Keratinocyte (primary cell): ENCODE measurements around the gene DNAH12. TPM values are rescaled to one million over a fixed set of nuclear protein-coding genes. Genes with fewer than 3 reads are reported as not detected.
"Not testable (repeated sequence)": the region's sequence is repeated elsewhere in the genome, so short reads cannot be mapped to it uniquely, and the experiment has no call there.

ENCODE experiments used
- DNase-seq: peaks from one replicate; pipeline ENCODE4 v3.0.0-alpha.2; 2011; ENCODE audit warnings: low read depth, missing footprints, low spot score
- FAIRE-seq: peaks from 2 replicates; lab custom pipeline; 2011; peaks lifted over from hg19 to GRCh38; lab: Jason Lieb, UNC
- H2AFZ ChIP-seq: 2 replicates; pipeline ENCODE4 v1.6.0; 2012; ENCODE audit warnings: low read length, control low read depth, inconsistent platforms; ENCODE audit not compliant: control insufficient read depth
- H3K27ac ChIP-seq: 2 replicates; pipeline ENCODE4 v1.5.1; 2011; ENCODE audit warnings: low read length; ENCODE audit not compliant: control insufficient read depth, insufficient read depth
- H3K27me3 ChIP-seq: 3 replicates; pipeline ENCODE4 v1.6.0; 2011; ENCODE audit warnings: low read length; ENCODE audit not compliant: control insufficient read depth, insufficient read depth; ENCODE audit errors: extremely low read depth
- H3K36me3 ChIP-seq, 2 experiments: 2 replicates in 1 of 2; 3 replicates in 1 of 2; pipeline ENCODE4 v1.5.1; 2011; ENCODE audit warnings: low read length in 2 of 2, mild to moderate bottlenecking in 1 of 2; ENCODE audit not compliant: control insufficient read depth in 2 of 2, insufficient read depth in 2 of 2; ENCODE audit errors: extremely low read depth in 1 of 2
- H3K4me1 ChIP-seq: 3 replicates; pipeline ENCODE4 v1.5.1; 2011; ENCODE audit warnings: low read length; ENCODE audit not compliant: control insufficient read depth, insufficient read depth; ENCODE audit errors: extremely low read depth
- H3K4me2 ChIP-seq: 3 replicates; pipeline ENCODE4 v1.6.0; 2011; ENCODE audit warnings: low read depth, low read length; ENCODE audit not compliant: control insufficient read depth, insufficient read depth; ENCODE audit errors: extremely low read depth
- H3K4me3 ChIP-seq, 3 experiments: fragments of 200-600 bp in 1 of 3; sonication (generic) in 1 of 3; 2 replicates in 2 of 3; 3 replicates in 1 of 3; pipeline ENCODE4 v1.5.1; 2011 to 2016; ENCODE audit warnings: low read length in 3 of 3, mild to moderate bottlenecking in 3 of 3, control low read depth in 2 of 3, inconsistent platforms in 1 of 3, low read depth in 1 of 3, mixed read lengths in 1 of 3, mixed run types in 1 of 3, moderate library complexity in 1 of 3; ENCODE audit not compliant: control insufficient read depth in 2 of 3, insufficient read depth in 2 of 3; ENCODE audit errors: extremely low read depth in 1 of 3
- H3K79me2 ChIP-seq: 2 replicates; pipeline ENCODE4 v1.6.0; 2012; ENCODE audit warnings: low read length; ENCODE audit not compliant: control insufficient read depth, insufficient read depth
- H3K9ac ChIP-seq: 3 replicates; pipeline ENCODE4 v1.6.0; 2011; ENCODE audit warnings: low read length; ENCODE audit not compliant: control insufficient read depth, insufficient read depth; ENCODE audit errors: extremely low read depth
- H3K9me1 ChIP-seq: 3 replicates; pipeline ENCODE4 v1.6.0; 2011; ENCODE audit warnings: low read length; ENCODE audit not compliant: control insufficient read depth, insufficient read depth; ENCODE audit errors: extremely low read depth
- H3K9me3 ChIP-seq: 2 replicates; pipeline ENCODE4 v1.5.1; 2012; ENCODE audit warnings: low read depth, low read length; ENCODE audit not compliant: control insufficient read depth
- H4K20me1 ChIP-seq: 3 replicates; pipeline ENCODE4 v1.6.0; 2011; ENCODE audit warnings: low read length; ENCODE audit not compliant: control insufficient read depth, insufficient read depth; ENCODE audit errors: extremely low read depth
- CTCF ChIP-seq, 3 experiments: IDR thresholded peaks in 1 of 3; conservative IDR thresholded peaks in 1 of 3; optimal IDR thresholded peaks in 1 of 3; 2 replicates in 2 of 3; 3 replicates in 1 of 3; pipeline versions ENCODE3 to v1.5.1; 2011; ENCODE audit warnings: low read length in 3 of 3, mild to moderate bottlenecking in 3 of 3, moderate library complexity in 2 of 3, control low read depth in 1 of 3, inconsistent platforms in 1 of 3; ENCODE audit not compliant: insufficient read depth in 2 of 3; ENCODE audit errors: extremely low read depth in 1 of 3
- EZH2 ChIP-seq: IDR thresholded peaks from one replicate; pipeline ENCODE4 v1.6.1; 2012; ENCODE audit warnings: inconsistent platforms, mild to moderate bottlenecking, low read length, moderate library complexity
- dilution Hi-C: fragments of 300-500 bp; cut with MboI; formaldehyde crosslinking; loops from one replicate; pipeline ENCODE4 v1.7.0; 2020; ENCODE audit warnings: low sequenced_read_pairs; ENCODE audit not compliant: extremely low pct_ligation_motif_present
- polyA plus RNA-seq, 5 experiments: library from polyadenylated mRNA; depleted of rRNA in 3 of 5; stranded (reverse) in 3 of 5; stranded (forward) in 1 of 5; unstranded in 1 of 5; fragments of >200 nt; gene quantifications; 1 replicate in 1 of 5; 2 replicates in 3 of 5; 3 replicates in 1 of 5; pipeline versions ENCODE4 v1.2.1 to v1.2.3, GENCODE V29; 2011 to 2012; ENCODE audit warnings: missing spikeins in 2 of 5, low read depth in 1 of 5, low replicate concordance in 1 of 5

Gene DNAH12
- polyA plus RNA-seq, 1 donor (not counting 4 experiments of a cell fraction or from before 2014, with no cell fraction given): not detected

- H3K4me2 ChIP-seq: no peak overlapping the region
- no peak overlapping the region for H3K9ac ChIP-seq
- H3K4me1 ChIP-seq: no peaks in the 10 kb centered on the region
- dilution Hi-C loops: no loop called here
- no peak overlapping the region for H3K4me3 ChIP-seq
- no peaks in the 10 kb centered on the region for H3K36me3 ChIP-seq
- FAIRE-seq (no peak), DNase-seq (no peak)
- H3K27me3 ChIP-seq: no peaks in the 10 kb centered on the region
- no peaks in the 10 kb centered on the region for H3K79me2 ChIP-seq
- no peak overlapping the region for H2AFZ ChIP-seq
- TF ChIP-seq EZH2 (no peak), CTCF (optimal IDR thresholded peaks at IDR 0.05 in 1 of 3, IDR thresholded peaks at IDR 0.05 in 1 of 3, conservative IDR thresholded peaks at IDR 0.05 in 1 of 3; ENCODE audit: extremely low read depth in 1 of 3, insufficient read depth in 2 of 3, low read length in 3 of 3) (no peak)
- H3K27ac ChIP-seq: no peak overlapping the region
- H4K20me1 ChIP-seq: no peaks in the 10 kb centered on the region
- H3K9me1 ChIP-seq: no peaks in the 10 kb centered on the region
- H3K9me3 ChIP-seq: no peaks in the 10 kb centered on the region
These were observed 97.8 kb downstream of the DNAH12 start for GRCh38 chr3:57446318-57446841.

GRCh38 chr3:57444469-57444868 lies 99.7 kb downstream of the DNAH12 start:
- Histone ChIP-seq H4K20me1 (no peaks in the 10 kb centered on the region), H3K4me2 (no peak overlapping the region), H3K9me3 (no peaks in the 10 kb centered on the region), H3K27me3 (no peaks in the 10 kb centered on the region), H3K9me1 (no peaks in the 10 kb centered on the region), H2AFZ (no peak overlapping the region), H3K36me3 (no peaks in the 10 kb centered on the region), H3K79me2 (no peaks in the 10 kb centered on the region), H3K4me3 (no peak overlapping the region), H3K9ac (no peak overlapping the region), H3K4me1 (no peaks in the 10 kb centered on the region), H3K27ac (no peak overlapping the region)
- FAIRE-seq (no peak), DNase-seq (no peak)
- TF ChIP-seq EZH2 (no peak), CTCF (optimal IDR thresholded peaks at IDR 0.05 in 1 of 3, IDR thresholded peaks at IDR 0.05 in 1 of 3, conservative IDR thresholded peaks at IDR 0.05 in 1 of 3; ENCODE audit: extremely low read depth in 1 of 3, insufficient read depth in 2 of 3, low read length in 3 of 3) (no peak)
- dilution Hi-C loops: no loop called here

GRCh38 chr3:57440144-57440543 lies 104.0 kb downstream of the DNAH12 start:
- H3K79me2 ChIP-seq, H3K4me2 ChIP-seq, H3K9me3 ChIP-seq, H4K20me1 ChIP-seq, H3K27me3 ChIP-seq, H3K9me1 ChIP-seq, H3K9ac ChIP-seq, H3K4me3 ChIP-seq, H2AFZ ChIP-seq, dilution Hi-C loops, DNase-seq, H3K4me1 ChIP-seq, H3K36me3 ChIP-seq, H3K27ac ChIP-seq, FAIRE-seq: not testable (repeated sequence)

- H3K27ac ChIP-seq, H3K9me3 ChIP-seq, H3K27me3 ChIP-seq, H3K79me2 ChIP-seq, H3K9ac ChIP-seq, DNase-seq, FAIRE-seq, H4K20me1 ChIP-seq, H3K4me3 ChIP-seq, H2AFZ ChIP-seq, H3K4me1 ChIP-seq, H3K4me2 ChIP-seq, H3K36me3 ChIP-seq, dilution Hi-C loops, H3K9me1 ChIP-seq: not testable (repeated sequence)
These were observed 105.7 kb downstream of the DNAH12 start for GRCh38 chr3:57438460-57438859.
